NB4 (cell line): ENCODE data around the gene LPO.

Experiments
- POLR2A ChIP-seq: IDR thresholded peaks from 2 replicates; pipeline ENCODE4 v1.6.1; 2011; ENCODE audit warnings: mild to moderate bottlenecking; ENCODE audit not compliant: insufficient read length; ENCODE audit errors: extremely low read depth
- TF ChIP-seq, protein P1 (sequence below): IDR thresholded peaks from one replicate; pipeline ENCODE4 v1.5.1; 2012; ENCODE audit warnings: low read depth, low read length

DNA sequence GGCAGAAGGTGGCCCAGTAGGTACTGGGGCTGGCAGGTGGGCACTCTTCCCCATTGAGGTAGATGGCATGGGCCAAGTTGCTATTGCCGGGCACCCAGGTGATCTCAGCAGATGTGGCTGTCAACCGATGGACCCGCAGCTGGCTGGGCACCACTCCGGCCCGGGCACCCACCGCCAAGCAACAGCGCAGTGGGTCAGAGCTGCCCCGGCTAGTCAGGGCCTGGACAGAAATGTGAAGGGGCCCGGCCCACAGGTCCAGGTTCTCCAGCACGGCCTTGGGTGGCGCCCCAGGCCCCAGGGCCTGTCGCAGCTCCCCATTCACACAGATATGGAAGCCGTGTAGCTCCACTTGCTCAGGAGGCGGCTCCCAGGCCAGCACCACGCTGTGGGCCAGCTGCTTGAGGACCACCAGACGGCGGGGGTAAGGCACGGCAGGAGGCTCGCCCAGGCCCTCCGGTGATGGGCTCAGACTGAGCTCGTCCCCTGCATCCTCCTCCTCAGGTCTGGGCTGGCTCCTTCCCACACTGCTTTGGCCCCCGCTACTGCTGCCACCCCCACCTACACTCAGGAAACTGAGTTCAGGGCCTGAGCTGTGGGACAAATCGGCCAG, 73.7 kb downstream of the LPO start:
- no peak for TF ChIP-seq POLR2A
- TF ChIP-seq, protein P1, sequence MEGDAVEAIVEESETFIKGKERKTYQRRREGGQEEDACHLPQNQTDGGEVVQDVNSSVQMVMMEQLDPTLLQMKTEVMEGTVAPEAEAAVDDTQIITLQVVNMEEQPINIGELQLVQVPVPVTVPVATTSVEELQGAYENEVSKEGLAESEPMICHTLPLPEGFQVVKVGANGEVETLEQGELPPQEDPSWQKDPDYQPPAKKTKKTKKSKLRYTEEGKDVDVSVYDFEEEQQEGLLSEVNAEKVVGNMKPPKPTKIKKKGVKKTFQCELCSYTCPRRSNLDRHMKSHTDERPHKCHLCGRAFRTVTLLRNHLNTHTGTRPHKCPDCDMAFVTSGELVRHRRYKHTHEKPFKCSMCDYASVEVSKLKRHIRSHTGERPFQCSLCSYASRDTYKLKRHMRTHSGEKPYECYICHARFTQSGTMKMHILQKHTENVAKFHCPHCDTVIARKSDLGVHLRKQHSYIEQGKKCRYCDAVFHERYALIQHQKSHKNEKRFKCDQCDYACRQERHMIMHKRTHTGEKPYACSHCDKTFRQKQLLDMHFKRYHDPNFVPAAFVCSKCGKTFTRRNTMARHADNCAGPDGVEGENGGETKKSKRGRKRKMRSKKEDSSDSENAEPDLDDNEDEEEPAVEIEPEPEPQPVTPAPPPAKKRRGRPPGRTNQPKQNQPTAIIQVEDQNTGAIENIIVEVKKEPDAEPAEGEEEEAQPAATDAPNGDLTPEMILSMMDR: no peak
